NCI-H1436 (cell line): ENCODE results near the gene SCYL1.

Experiments used
- DNase-seq: peaks from one replicate; lab custom pipeline; 2025; lab: John Stamatoyannopoulos, UW

SCYL1 gene

DNA sequence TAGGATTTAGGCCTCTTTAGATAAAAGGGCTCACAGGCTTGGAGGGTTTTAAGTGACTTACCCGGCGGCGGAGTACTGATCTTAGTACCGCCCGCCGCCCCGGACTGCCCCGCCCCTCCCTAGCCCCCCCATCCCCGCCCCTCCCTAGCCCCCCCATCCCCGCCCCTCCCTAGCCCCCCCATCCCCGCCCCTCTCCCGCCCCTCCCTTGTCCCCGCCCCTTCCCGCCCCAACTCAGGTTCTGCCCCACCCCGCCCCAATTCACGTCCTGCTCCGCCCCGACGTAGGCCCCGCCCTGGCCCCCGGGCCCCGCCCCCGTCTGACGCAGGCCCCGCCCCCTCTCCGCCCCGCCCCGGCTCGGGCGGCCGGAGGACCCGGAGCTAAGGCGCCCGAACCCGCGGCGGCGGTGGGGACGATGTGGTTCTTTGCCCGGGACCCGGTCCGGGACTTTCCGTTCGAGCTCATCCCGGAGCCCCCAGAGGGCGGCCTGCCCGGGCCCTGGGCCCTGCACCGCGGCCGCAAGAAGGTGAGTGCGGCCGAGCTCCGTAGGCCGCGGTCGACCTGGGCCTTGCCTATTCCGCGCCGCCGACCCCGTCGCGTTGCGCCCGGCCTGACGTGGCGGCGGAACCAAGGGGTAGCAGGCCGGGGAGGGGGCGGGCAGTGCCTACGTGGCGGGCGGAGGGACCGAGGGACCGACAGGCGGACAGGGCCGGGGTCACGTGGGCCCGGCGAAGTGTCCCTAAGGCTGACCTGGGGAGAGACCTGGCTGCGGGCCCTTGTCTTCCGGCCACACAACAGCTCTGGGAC is at the start of gene SCYL1:
Gene SCYL1, plus strand, starts transcription at position 343 of the 805 bp plus-strand sequence. Its CDS starts 71 bp downstream, at position 414.
- peak; percentile 65 for DNase-seq

DNA sequence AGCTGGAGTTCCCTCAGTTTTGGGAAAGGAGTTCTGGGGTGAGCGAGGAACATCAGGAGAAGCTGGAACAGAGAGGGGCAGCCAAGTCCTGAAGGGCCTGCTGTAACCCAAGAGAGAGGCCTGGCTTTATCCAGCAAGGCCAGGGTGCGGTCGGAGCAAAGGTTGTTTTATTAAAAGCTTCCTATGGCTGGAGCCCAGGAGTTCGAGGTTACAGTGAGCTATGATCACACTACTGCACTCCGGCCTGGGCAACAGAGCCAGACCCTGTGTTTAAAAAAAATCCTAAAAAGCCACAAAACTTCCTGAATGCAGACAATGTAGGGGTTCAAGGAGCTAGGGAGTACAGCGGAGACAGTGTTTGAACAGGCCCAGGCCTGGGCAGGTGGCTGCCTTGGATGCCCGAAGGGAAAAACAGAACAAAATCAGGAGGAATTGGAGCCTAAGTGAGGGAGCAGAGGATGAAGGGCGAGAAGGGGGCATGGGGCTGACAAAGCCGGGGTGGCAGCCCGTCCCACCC is 48.2 kb upstream of the SCYL1 start:
- DNase-seq, result no peak

DNA sequence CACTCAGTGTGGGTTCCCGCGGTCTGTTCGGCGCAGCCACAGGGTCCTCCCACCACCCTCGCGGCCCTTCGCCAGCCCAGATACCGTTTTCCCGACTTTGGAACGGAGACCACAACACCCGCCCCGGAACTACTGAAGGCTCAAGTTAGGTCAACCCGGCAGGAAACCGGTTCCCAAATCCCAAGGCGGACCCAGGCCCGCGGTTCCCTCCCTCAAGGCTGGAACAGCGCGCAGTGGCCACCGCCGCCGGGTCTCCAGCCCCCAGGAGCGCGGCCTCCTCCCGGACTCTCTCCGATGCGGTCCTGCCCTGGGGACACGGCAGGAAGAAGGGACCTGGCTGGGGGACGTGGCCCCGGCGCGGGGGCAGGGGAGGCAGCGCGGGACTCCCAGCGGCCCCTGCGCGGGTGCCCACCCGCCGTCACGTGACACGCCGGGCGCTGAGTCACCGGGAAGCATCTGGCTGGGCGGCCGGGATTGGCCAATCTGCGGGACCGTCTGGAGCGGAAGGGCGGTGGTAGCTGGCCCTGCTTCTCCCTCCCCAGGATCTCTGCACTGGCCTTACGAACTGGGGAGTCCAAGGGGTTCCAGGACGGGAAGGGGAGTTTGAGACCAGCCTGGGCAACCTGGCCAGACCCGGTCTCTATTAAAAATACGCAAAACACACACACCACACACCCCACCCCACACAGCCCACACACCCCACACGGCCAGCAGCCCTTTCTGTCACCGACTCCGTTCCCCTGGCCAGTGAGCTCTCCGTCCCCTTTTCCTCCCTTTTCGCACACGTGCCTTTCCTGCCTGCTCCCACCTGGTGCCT is 47.5 kb upstream of the SCYL1 start:
- DNase-seq, result peak; percentile 85

DNA sequence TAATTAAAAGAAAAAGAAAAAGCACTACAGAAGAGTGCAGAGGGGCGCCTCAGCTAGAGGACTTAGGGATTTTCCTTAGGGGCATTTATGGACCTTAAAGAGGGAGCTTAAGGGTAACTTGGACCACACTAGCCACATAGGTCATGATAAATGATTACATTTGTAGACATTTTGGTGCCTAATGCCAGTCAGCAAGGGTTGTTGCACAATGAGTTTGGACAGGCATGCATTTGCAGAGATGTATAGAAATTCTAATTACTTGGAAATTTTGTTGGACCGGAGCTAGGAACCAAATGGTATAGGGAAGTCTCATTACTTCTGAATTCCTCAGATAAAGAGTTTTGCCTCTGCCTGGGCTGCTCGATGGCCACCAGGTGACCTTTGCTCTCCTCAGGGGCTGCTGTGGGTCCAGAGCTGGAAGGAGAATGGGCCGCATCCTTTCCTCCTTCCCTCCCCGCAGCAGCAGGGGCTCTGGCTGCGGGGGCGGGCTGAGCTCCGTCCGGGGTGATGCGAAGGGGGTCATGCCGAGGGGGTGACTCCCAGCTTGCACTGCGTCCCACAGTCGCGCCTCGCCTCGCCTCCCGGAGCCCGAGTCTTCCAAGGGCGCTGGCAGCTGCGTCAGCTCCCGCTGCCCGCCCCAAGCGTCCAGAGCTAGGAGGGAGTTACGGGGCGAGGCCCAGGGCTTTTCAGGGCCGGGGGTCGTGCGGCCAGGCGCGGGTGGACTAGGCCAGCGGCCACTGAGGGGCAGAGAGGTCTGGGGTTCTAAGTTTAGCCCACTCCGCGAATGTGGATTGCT is 46.3 kb upstream of the SCYL1 start:
- DNase-seq, result no peak

- DNase-seq, result peak; percentile 40
These were observed 45.4 kb upstream of the SCYL1 start for GRCh38 chr11:65479184-65480145.

GRCh38 chr11:65482306-65482850 is 42.5 kb upstream of the SCYL1 start:
- DNase-seq, result no peak

- DNase-seq, result no peak
These were observed 39.0 kb upstream of the SCYL1 start for GRCh38 chr11:65485920-65486219.

DNA sequence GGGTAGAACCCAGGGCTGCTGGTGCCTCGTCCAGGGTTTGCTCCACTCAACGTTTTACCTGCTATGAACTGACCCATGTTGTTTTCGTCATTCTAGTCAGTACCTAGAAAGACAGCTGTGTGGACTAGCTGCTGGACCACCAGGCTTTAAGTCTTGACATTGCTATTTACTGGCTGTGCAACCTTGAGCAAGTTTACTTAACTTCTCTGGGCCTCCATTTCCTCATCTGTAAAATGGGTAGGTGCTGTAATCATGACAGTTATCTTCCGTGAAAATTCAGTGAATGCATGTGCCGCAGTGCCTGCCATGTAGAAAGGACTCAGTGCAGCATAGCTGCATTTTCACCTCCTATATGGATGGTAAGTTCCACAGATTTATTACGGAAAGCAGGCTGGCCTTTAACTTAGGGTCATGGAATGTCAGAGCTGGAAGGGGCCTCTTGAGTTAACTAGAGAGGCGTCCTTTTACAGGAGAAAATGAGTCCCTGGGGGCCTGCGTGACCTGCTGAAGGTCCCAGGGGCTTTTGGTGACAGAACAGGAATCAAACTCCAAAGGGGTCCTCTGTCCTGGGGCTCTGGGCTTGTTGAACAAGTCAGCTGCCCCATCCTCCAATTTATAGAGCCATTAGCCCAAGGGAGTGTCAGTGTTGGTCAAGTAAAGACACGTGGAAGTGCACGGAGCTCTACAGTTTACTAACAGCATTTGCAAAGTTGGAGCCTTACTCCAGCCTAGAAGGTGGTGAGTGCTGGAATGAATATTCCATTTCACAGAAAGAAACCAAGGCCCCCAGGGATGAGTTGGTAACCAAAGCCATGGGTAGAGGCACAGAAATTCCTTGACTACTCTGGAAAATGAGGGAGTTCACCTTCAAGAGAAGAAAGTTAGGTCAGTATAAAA is 38.1 kb upstream of the SCYL1 start:
- DNase-seq, result no peak

GRCh38 chr11:65487467-65488272 is 37.2 kb upstream of the SCYL1 start:
- peak; percentile 98 for DNase-seq

GRCh38 chr11:65488273-65489034 is 36.4 kb upstream of the SCYL1 start:
- no peak for DNase-seq

GRCh38 chr11:65489035-65489705 is 35.7 kb upstream of the SCYL1 start:
- DNase-seq, result no peak

DNA sequence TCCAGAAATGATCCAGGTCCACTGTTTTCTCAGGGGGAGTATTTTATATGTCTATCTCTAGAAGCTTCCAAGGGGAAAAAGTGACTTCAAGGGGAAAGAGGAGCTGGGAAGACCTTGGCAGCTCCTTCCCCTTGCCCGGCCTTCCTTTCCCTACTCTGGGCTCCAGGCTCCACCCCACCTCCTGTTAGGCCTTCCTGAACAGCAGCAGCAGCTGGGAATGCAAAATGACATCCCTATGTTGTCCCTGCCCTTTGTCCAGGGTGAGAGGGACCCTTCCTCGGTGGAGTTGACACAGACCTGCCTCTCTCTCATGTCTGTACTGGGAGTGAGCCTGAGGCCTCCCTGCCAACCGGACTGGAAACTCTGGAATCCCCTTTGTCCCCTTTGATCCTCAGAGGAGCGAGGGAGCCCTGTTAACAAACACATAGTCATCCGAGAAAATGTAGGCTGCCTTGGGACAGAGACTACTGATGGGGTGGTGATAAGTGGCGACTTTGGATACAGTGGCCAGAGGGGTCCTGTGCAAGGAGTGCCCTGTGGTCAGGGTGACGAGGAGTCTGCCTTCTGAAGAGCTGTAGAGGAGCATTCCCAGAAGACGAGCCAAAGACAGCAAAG is 35.1 kb upstream of the SCYL1 start:
- no peak for DNase-seq

- no peak for DNase-seq
These were observed 33.8 kb upstream of the SCYL1 start for GRCh38 chr11:65491163-65491465.

GRCh38 chr11:65491614-65492386 is 33.1 kb upstream of the SCYL1 start:
- peak; percentile 77 for DNase-seq

GRCh38 chr11:65492387-65492636 is 32.6 kb upstream of the SCYL1 start:
- no peak for DNase-seq

GRCh38 chr11:65492637-65493366 is 32.1 kb upstream of the SCYL1 start:
- no peak for DNase-seq
